Measurements from ENCODE around the gene CC2D2B. TPM values are rescaled to one million over a fixed set of nuclear protein-coding genes. Genes with fewer than 3 reads are reported as not detected.
"Not testable (repeated sequence)": the region's sequence is repeated elsewhere in the genome, so short reads cannot be mapped to it uniquely, and the experiment has no call there.

Gene CC2D2B
- total RNA-seq, 1 donor from 2014 or later, result 2.5 TPM

DNA sequence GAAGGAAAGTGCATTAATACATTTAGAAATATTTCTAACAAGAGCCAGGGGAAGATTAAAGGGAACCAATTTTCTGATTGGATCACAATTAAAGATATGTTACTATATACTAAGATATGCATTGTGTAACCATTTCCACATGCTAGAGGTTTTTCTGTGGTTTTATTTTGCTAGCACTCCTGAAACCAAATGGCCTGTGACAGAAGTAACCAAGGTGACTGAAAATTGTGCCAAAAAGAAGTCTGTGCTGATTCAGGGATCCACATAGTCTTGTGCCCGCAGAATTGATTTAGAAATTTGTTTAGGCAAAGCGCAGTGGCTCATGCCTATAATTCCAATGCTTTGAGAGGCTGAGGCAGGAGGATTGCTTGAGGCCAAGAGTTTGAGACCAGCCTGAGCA, 1.8 kb downstream of the CC2D2B start:
- no peak overlapping the region for H3K27ac ChIP-seq
- H3K4me3 ChIP-seq, result no peak overlapping the region
- intact Hi-C loops (cut with DNase I), result no loop called here
- peaks cover 7% of the 10 kb centered on the region for H3K4me1 ChIP-seq
- H3K9me3 ChIP-seq, result no peaks in the 10 kb centered on the region
- DNase-seq (ENCODE audit: extremely low spot score in 2 of 2), result no peak
- no peaks in the 10 kb centered on the region for H3K36me3 ChIP-seq
- TF ChIP-seq, protein P1, sequence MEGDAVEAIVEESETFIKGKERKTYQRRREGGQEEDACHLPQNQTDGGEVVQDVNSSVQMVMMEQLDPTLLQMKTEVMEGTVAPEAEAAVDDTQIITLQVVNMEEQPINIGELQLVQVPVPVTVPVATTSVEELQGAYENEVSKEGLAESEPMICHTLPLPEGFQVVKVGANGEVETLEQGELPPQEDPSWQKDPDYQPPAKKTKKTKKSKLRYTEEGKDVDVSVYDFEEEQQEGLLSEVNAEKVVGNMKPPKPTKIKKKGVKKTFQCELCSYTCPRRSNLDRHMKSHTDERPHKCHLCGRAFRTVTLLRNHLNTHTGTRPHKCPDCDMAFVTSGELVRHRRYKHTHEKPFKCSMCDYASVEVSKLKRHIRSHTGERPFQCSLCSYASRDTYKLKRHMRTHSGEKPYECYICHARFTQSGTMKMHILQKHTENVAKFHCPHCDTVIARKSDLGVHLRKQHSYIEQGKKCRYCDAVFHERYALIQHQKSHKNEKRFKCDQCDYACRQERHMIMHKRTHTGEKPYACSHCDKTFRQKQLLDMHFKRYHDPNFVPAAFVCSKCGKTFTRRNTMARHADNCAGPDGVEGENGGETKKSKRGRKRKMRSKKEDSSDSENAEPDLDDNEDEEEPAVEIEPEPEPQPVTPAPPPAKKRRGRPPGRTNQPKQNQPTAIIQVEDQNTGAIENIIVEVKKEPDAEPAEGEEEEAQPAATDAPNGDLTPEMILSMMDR (IDR thresholded peaks at IDR 0.05), result no peak
- TF ChIP-seq POLR2AphosphoS5 (IDR thresholded peaks at IDR 0.05; ENCODE audit: insufficient read depth in 1 of 2, low read depth in 1 of 2), result no peak
- TF ChIP-seq POLR2A (IDR thresholded peaks at IDR 0.05), result no peak
- H3K27me3 ChIP-seq, result no peaks in the 10 kb centered on the region

DNA sequence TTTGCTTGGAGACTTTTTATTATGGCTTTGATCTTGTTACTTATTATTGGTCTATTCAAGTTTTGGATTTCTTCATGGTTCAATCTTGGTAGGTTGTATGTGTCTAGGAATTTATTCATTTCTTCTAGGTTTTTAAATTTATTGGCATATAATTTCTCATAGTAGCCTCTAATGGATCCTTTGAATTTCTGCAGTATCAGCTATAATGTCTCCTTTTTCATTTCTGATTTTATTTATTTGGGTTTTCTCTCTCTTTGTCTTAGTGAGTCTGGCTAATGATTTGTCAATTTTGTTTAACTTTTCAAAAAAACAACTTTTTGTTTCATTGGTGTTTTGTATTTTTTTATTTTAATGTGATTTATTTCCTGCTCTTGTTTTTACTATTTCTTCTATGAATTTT, 8.3 kb downstream of the CC2D2B start:
- DNase-seq (ENCODE audit: extremely low spot score in 2 of 2); H3K9me3 ChIP-seq; H3K4me1 ChIP-seq; H3K27me3 ChIP-seq; intact Hi-C loops (cut with DNase I); H3K4me3 ChIP-seq; H3K27ac ChIP-seq; H3K36me3 ChIP-seq: not testable (repeated sequence)

DNA sequence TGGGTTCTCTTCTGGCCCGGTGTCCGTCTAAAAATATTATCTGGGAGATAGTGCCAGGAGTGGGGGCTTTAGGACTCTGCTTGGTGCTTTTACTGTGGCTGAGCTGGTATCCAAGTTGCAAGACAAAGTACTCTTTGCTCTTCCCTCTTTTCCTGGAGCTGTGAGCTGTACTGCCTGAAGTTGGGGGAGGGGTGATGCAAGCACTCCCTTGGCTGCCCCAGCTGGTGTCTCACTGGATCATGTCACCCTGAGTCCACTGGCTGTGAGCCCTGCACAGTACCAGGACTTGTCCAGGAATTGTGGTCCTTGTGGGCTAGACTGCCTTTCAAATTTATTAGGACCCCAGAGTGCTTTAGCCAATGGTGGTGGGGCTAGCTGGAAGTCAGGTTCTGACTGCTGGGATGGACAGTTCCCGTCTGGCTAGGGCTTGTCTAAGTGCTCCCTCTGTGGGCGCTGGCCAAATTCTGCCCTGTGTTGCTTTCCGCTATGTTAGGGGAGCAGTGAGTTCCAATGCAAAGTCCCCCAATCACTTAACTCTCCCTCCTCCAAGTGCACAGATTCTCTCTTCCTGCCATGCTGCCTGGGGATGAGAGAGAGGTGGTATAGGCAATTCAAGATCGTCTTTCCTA, 13.1 kb downstream of the CC2D2B start:
- Histone ChIP-seq H3K27me3 (no peaks in the 10 kb centered on the region), H3K27ac (no peak overlapping the region), H3K4me3 (no peak overlapping the region), H3K36me3 (no peaks in the 10 kb centered on the region), H3K4me1 (no peaks in the 10 kb centered on the region), H3K9me3 (no peaks in the 10 kb centered on the region)
- DNase-seq (ENCODE audit: extremely low spot score in 2 of 2), result no peak
- intact Hi-C loops (cut with DNase I), result no loop called here
- no peak for TF ChIP-seq POLR2AphosphoS5 (IDR thresholded peaks at IDR 0.05; ENCODE audit: insufficient read depth in 1 of 2, low read depth in 1 of 2)
- TF ChIP-seq, protein P1 (IDR thresholded peaks at IDR 0.05), result no peak
- TF ChIP-seq POLR2A (IDR thresholded peaks at IDR 0.05), result no peak

DNA sequence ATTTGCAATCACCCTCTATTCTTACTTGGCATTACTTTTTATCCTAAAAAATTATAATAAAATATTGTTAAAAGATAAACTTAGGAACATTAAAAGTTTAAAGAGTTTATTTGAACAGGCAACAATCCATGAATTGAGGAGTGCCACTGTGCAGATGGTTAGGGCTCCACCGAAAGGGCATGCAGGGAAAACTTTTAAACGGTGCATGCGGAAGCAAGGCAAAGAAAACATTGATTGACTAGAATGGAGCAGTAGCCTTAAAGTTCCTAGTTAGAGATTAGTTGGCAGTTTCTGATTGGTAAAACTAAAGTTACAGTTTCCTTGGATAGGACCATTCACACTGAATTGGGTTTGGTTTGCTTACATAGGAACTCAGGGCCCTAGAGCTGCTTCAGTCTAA, 17.3 kb downstream of the CC2D2B start:
- no peaks in the 10 kb centered on the region for H3K9me3 ChIP-seq
- TF ChIP-seq, protein P1 (IDR thresholded peaks at IDR 0.05), result no peak
- no peak for TF ChIP-seq POLR2A (IDR thresholded peaks at IDR 0.05)
- TF ChIP-seq POLR2AphosphoS5 (IDR thresholded peaks at IDR 0.05; ENCODE audit: insufficient read depth in 1 of 2, low read depth in 1 of 2), result no peak
- no peak overlapping the region for H3K4me3 ChIP-seq
- H3K36me3 ChIP-seq, result no peaks in the 10 kb centered on the region
- H3K27ac ChIP-seq, result no peak overlapping the region
- no peaks in the 10 kb centered on the region for H3K27me3 ChIP-seq
- intact Hi-C loops (cut with DNase I), result no loop called here
- H3K4me1 ChIP-seq, result no peaks in the 10 kb centered on the region
- DNase-seq (ENCODE audit: extremely low spot score in 2 of 2), result no peak

DNA sequence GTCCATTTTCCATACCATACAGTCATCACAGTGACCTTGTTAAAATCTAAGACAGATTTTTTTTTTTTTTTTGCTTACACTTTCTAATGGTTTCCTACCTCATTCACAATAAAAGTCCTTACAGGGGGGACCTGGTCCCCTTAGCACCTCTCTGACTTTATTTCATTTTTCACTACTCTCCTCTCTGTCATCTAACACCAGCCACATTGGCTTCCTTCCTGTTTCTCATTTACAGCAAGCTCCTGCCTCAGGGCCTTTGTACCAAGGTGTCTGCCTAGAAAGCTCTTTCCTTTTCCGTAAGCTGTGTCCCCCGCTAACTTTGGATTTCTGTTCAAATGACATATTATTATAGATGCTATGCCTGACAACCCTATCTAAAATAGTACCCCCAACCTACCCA, 27.7 kb downstream of the CC2D2B start:
- TF ChIP-seq, protein P1 (IDR thresholded peaks at IDR 0.05), result no peak
- no peak overlapping the region for H3K4me3 ChIP-seq
- H3K36me3 ChIP-seq, result no peaks in the 10 kb centered on the region
- intact Hi-C loops (cut with DNase I), result no loop called here
- no peaks in the 10 kb centered on the region for H3K27me3 ChIP-seq
- no peaks in the 10 kb centered on the region for H3K4me1 ChIP-seq
- H3K27ac ChIP-seq, result no peak overlapping the region
- peaks cover 3% of the 10 kb centered on the region for H3K9me3 ChIP-seq
- no peak for DNase-seq (ENCODE audit: extremely low spot score in 2 of 2)

Measured in vagina (tissue), 2 donors.